ENCODE measurements around the gene MRPL57. TPM values are rescaled to one million over a fixed set of nuclear protein-coding genes. Genes with fewer than 3 reads are reported as not detected.
"Not testable (repeated sequence)": the region's sequence is repeated elsewhere in the genome, so short reads cannot be mapped to it uniquely, and the experiment has no call there.

The MRPL57 gene
- total RNA-seq, 2 donors from 2014 or later, result 8.0 to 10.2 TPM

GRCh38 chr13:21219036-21219381 is 42.6 kb downstream of the MRPL57 start:
- no peaks in the 10 kb centered on the region for H3K9me3 ChIP-seq
- H3K4me1 ChIP-seq, result no peaks in the 10 kb centered on the region
- no peaks in the 10 kb centered on the region for H3K36me3 ChIP-seq (replicated peaks in 1 of 2; ENCODE audit: insufficient read depth in 1 of 2, low read depth in 2 of 2)
- intact Hi-C loops (cut with DNase I), result no loop called here
- WGBS, 2 donors, result 60 to 80% methylated on average over 3 of the region's 3 CpGs
- H3K4me3 ChIP-seq, result no peak overlapping the region
- no peak for DNase-seq
- H3K27me3 ChIP-seq, result no peaks in the 10 kb centered on the region
- no peak overlapping the region for H3K27ac ChIP-seq
- TF ChIP-seq CTCF (IDR thresholded peaks at IDR 0.05) (no peak), POLR2A (IDR thresholded peaks at IDR 0.05) (no peak)
- no peak for ATAC-seq

GRCh38 chr13:21219716-21220115 is 43.3 kb downstream of the MRPL57 start:
- H3K4me3 ChIP-seq; H3K36me3 ChIP-seq (replicated peaks in 1 of 2; ENCODE audit: insufficient read depth in 1 of 2, low read depth in 2 of 2); H3K4me1 ChIP-seq; DNase-seq; intact Hi-C loops (cut with DNase I); H3K27ac ChIP-seq; H3K27me3 ChIP-seq; H3K9me3 ChIP-seq; ATAC-seq: not testable (repeated sequence)
- WGBS, 2 donors, result 54 to 69% methylated on average over 3 of the region's 3 CpGs

GRCh38 chr13:21221268-21221667 is 44.8 kb downstream of the MRPL57 start:
- intact Hi-C loops (cut with DNase I), result no loop called here
- no peak overlapping the region for H3K27ac ChIP-seq

GRCh38 chr13:21225082-21225481 is 48.6 kb downstream of the MRPL57 start:
- no peak overlapping the region for H3K4me3 ChIP-seq
- ATAC-seq (no peak), DNase-seq (no peak)
- no peaks in the 10 kb centered on the region for H3K9me3 ChIP-seq
- TF ChIP-seq CTCF (IDR thresholded peaks at IDR 0.05) (no peak), POLR2A (IDR thresholded peaks at IDR 0.05) (no peak)
- no peak overlapping the region for H3K27ac ChIP-seq
- H3K27me3 ChIP-seq, result no peaks in the 10 kb centered on the region
- WGBS, 2 donors, result 67 to 79% methylated on average over 6 of the region's 6 CpGs
- no peaks in the 10 kb centered on the region for H3K36me3 ChIP-seq (replicated peaks in 1 of 2; ENCODE audit: insufficient read depth in 1 of 2, low read depth in 2 of 2)
- H3K4me1 ChIP-seq, result no peaks in the 10 kb centered on the region
- intact Hi-C loops (cut with DNase I), result no loop called here

More at GRCh38 chr13:21221268-21221667, 44.8 kb downstream of the MRPL57 start:
- DNase-seq (no peak), ATAC-seq (no peak)
- Histone ChIP-seq H3K4me3 (no peak overlapping the region), H3K9me3 (no peaks in the 10 kb centered on the region), H3K4me1 (no peaks in the 10 kb centered on the region), H3K36me3 (replicated peaks in 1 of 2; ENCODE audit: insufficient read depth in 1 of 2, low read depth in 2 of 2) (no peaks in the 10 kb centered on the region), H3K27me3 (no peaks in the 10 kb centered on the region)
- TF ChIP-seq POLR2A (IDR thresholded peaks at IDR 0.05) (no peak), CTCF (IDR thresholded peaks at IDR 0.05) (no peak)

- H3K27me3 ChIP-seq, result no peaks in the 10 kb centered on the region
- no peak for DNase-seq
- 67 to 77% methylated on average over 17 of the region's 17 CpGs for WGBS, 2 donors
- no peaks in the 10 kb centered on the region for H3K4me1 ChIP-seq
- intact Hi-C loops (cut with DNase I), result no loop called here
- no peak overlapping the region for H3K27ac ChIP-seq
- TF ChIP-seq POLR2A (IDR thresholded peaks at IDR 0.05) (no peak), CTCF (IDR thresholded peaks at IDR 0.05) (no peak)
- ATAC-seq, result no peak
- H3K36me3 ChIP-seq (replicated peaks in 1 of 2; ENCODE audit: insufficient read depth in 1 of 2, low read depth in 2 of 2), result no peaks in the 10 kb centered on the region
- H3K9me3 ChIP-seq, result no peaks in the 10 kb centered on the region
- no peak overlapping the region for H3K4me3 ChIP-seq
These were observed 49.6 kb downstream of the MRPL57 start for GRCh38 chr13:21225841-21226581.
